ENCODE results near the gene PFKL.
A peak's percentile ranks its signal among the peaks of the same experiment; 100 is the strongest.

GRCh38 chr21:44300262-44300959 lies 558 bp downstream of the PFKL start:
- TF ChIP-seq POLR2A (IDR thresholded peaks at IDR 0.05), result peak; percentile 17 to 34
- no peak for TF ChIP-seq CTCF (IDR thresholded peaks at IDR 0.05 in 4 of 5, conservative IDR thresholded peaks at IDR 0.05 in 1 of 5)

Measured in gastrocnemius medialis (tissue), 4 donors.